Fibroblast of skin of right biceps (primary cell): ENCODE data around the gene SCYL3.
"Not testable (repeated sequence)": the region's sequence is repeated elsewhere in the genome, so short reads cannot be mapped to it uniquely, and the experiment has no call there.

ENCODE experiments used
- DNase-seq: peaks from one replicate; pipeline ENCODE4 v3.0.0-alpha.2; 2013

SCYL3 gene

GRCh38 chr1:169812131-169812530, 81.6 kb downstream of the SCYL3 start:
- DNase-seq, result no peak

- DNase-seq, result not testable (repeated sequence)
These were observed 82.2 kb downstream of the SCYL3 start for GRCh38 chr1:169811418-169812035.

- DNase-seq, result peak; percentile 30
These were observed 84.2 kb downstream of the SCYL3 start for GRCh38 chr1:169809370-169810095.

GRCh38 chr1:169804941-169805340, 88.8 kb downstream of the SCYL3 start:
- DNase-seq, result no peak

GRCh38 chr1:169802888-169803287, 90.8 kb downstream of the SCYL3 start:
- no peak for DNase-seq
